ENCODE results near the gene CNOT8.

DNA sequence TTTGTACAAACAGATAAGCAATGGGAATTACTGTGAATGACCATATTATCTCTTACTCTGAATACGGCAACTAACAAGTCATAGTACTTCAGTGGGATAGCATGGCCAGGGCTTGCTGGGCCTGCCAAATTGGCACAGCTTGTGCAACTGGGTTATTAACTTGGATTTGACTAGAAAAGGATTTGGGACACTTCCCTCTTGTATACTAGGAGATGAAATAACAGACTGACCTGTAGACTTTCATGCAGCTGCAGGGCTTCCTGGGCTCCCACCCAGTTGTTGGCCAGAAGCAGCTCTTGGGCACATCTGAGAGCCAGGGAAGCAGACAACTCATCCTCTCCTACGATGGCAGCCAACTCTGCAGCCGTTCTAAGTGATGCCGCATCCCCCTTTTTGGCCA, 39.8 kb downstream of the CNOT8 start:
- TF ChIP-seq, protein P1, sequence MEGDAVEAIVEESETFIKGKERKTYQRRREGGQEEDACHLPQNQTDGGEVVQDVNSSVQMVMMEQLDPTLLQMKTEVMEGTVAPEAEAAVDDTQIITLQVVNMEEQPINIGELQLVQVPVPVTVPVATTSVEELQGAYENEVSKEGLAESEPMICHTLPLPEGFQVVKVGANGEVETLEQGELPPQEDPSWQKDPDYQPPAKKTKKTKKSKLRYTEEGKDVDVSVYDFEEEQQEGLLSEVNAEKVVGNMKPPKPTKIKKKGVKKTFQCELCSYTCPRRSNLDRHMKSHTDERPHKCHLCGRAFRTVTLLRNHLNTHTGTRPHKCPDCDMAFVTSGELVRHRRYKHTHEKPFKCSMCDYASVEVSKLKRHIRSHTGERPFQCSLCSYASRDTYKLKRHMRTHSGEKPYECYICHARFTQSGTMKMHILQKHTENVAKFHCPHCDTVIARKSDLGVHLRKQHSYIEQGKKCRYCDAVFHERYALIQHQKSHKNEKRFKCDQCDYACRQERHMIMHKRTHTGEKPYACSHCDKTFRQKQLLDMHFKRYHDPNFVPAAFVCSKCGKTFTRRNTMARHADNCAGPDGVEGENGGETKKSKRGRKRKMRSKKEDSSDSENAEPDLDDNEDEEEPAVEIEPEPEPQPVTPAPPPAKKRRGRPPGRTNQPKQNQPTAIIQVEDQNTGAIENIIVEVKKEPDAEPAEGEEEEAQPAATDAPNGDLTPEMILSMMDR (IDR thresholded peaks at IDR 0.05; ENCODE audit: borderline replicate concordance, extremely low read depth, low read length, poor library complexity, severe bottlenecking): no peak
- TF ChIP-seq EZH2 (IDR thresholded peaks at IDR 0.05; ENCODE audit: borderline replicate concordance, low read depth, low read length, severe bottlenecking): no peak

All from DND-41 (cell line).